ENCODE measurements around the gene CCDC148. TPM values are rescaled to one million over a fixed set of nuclear protein-coding genes. Genes with fewer than 3 reads are reported as not detected.
"Not testable (repeated sequence)": the region's sequence is repeated elsewhere in the genome, so short reads cannot be mapped to it uniquely, and the experiment has no call there.

Gene CCDC148
- total RNA-seq, 1 donor from 2014 or later, result 1.8 TPM

- no peaks in the 10 kb centered on the region for H3K27me3 Mint-ChIP-seq (ENCODE audit: unreplicated experiment)
- no peak for DNase-seq
- H3K27ac Mint-ChIP-seq (ENCODE audit: unreplicated experiment), result no peak overlapping the region
- H3K9me3 Mint-ChIP-seq (ENCODE audit: unreplicated experiment), result no peaks in the 10 kb centered on the region
- H3K4me3 Mint-ChIP-seq (ENCODE audit: unreplicated experiment), result no peak overlapping the region
- TF ChIP-seq CTCF (IDR thresholded peaks at IDR 0.05; ENCODE audit: partially characterized antibody, unreplicated experiment), result no peak
- peaks cover 4% of the 10 kb centered on the region for H3K4me1 Mint-ChIP-seq (ENCODE audit: low read depth, unreplicated experiment)
- peaks cover 8% of the 10 kb centered on the region for H3K36me3 Mint-ChIP-seq (ENCODE audit: unreplicated experiment)
These were observed 119.5 kb downstream of the CCDC148 start for GRCh38 chr2:158337018-158337417.

GRCh38 chr2:158331799-158332198 is 124.8 kb downstream of the CCDC148 start:
- not testable (repeated sequence) for H3K27ac Mint-ChIP-seq (ENCODE audit: unreplicated experiment); H3K9me3 Mint-ChIP-seq (ENCODE audit: unreplicated experiment); DNase-seq; H3K4me1 Mint-ChIP-seq (ENCODE audit: low read depth, unreplicated experiment); H3K4me3 Mint-ChIP-seq (ENCODE audit: unreplicated experiment); H3K27me3 Mint-ChIP-seq (ENCODE audit: unreplicated experiment); H3K36me3 Mint-ChIP-seq (ENCODE audit: unreplicated experiment)

GRCh38 chr2:158325782-158326340 is 130.7 kb downstream of the CCDC148 start:
- Mint-ChIP-seq H3K9me3 (ENCODE audit: unreplicated experiment) (no peaks in the 10 kb centered on the region), H3K4me3 (ENCODE audit: unreplicated experiment) (no peak overlapping the region)
- no peak for TF ChIP-seq CTCF (IDR thresholded peaks at IDR 0.05; ENCODE audit: partially characterized antibody, unreplicated experiment)

GRCh38 chr2:158325031-158325781 is 131.3 kb downstream of the CCDC148 start:
- no peaks in the 10 kb centered on the region for H3K4me1 Mint-ChIP-seq (ENCODE audit: low read depth, unreplicated experiment)
- TF ChIP-seq CTCF (IDR thresholded peaks at IDR 0.05; ENCODE audit: partially characterized antibody, unreplicated experiment), result no peak
- no peaks in the 10 kb centered on the region for H3K9me3 Mint-ChIP-seq (ENCODE audit: unreplicated experiment)
- H3K27ac Mint-ChIP-seq (ENCODE audit: unreplicated experiment), result no peak overlapping the region
- H3K36me3 Mint-ChIP-seq (ENCODE audit: unreplicated experiment), result no peaks in the 10 kb centered on the region
- DNase-seq, result no peak
- no peak overlapping the region for H3K4me3 Mint-ChIP-seq (ENCODE audit: unreplicated experiment)
- H3K27me3 Mint-ChIP-seq (ENCODE audit: unreplicated experiment), result no peaks in the 10 kb centered on the region

More at GRCh38 chr2:158325782-158326340, 130.7 kb downstream of the CCDC148 start:
- Mint-ChIP-seq H3K36me3 (ENCODE audit: unreplicated experiment) (no peaks in the 10 kb centered on the region), H3K27ac (ENCODE audit: unreplicated experiment) (no peak overlapping the region), H3K27me3 (ENCODE audit: unreplicated experiment) (no peaks in the 10 kb centered on the region), H3K4me1 (ENCODE audit: low read depth, unreplicated experiment) (no peaks in the 10 kb centered on the region)
- no peak for DNase-seq

- no peak overlapping the region for H3K27ac Mint-ChIP-seq (ENCODE audit: unreplicated experiment)
- no peaks in the 10 kb centered on the region for H3K27me3 Mint-ChIP-seq (ENCODE audit: unreplicated experiment)
- no peak for TF ChIP-seq CTCF (IDR thresholded peaks at IDR 0.05; ENCODE audit: partially characterized antibody, unreplicated experiment)
- H3K4me1 Mint-ChIP-seq (ENCODE audit: low read depth, unreplicated experiment), result no peaks in the 10 kb centered on the region
- H3K4me3 Mint-ChIP-seq (ENCODE audit: unreplicated experiment), result no peak overlapping the region
- no peaks in the 10 kb centered on the region for H3K36me3 Mint-ChIP-seq (ENCODE audit: unreplicated experiment)
- H3K9me3 Mint-ChIP-seq (ENCODE audit: unreplicated experiment), result no peaks in the 10 kb centered on the region
- no peak for DNase-seq
These were observed 133.2 kb downstream of the CCDC148 start for GRCh38 chr2:158323381-158323780.

All from glutamatergic neuron (in vitro differentiated cells).